PFSK-1 (cell line): Measurements from ENCODE around the gene TNS4.

ENCODE experiments used
- FOXP2 ChIP-seq: optimal IDR thresholded peaks from 2 replicates; pipeline ENCODE3; 2011; ENCODE audit warnings: borderline replicate concordance, control low read depth, inconsistent platforms; ENCODE audit not compliant: insufficient read depth; ENCODE audit errors: extremely low read length, extremely low read depth
- POLR2AphosphoS5 ChIP-seq: IDR thresholded peaks from 2 replicates; pipeline ENCODE4 v1.6.1; 2012; ENCODE audit warnings: low read depth, mild to moderate bottlenecking, control low read depth, low read length, moderate library complexity
- REST ChIP-seq, 2 experiments: IDR thresholded peaks; 2 replicates each; pipeline versions ENCODE4 v1.6.1 to v1.8.0; 2011 to 2012; ENCODE audit warnings: low read depth in 2 of 2, low read length in 2 of 2, control low read depth in 1 of 2, inconsistent platforms in 1 of 2, mild to moderate bottlenecking in 1 of 2, moderate library complexity in 1 of 2; ENCODE audit not compliant: insufficient read depth in 1 of 2
- SIN3A ChIP-seq: IDR thresholded peaks from 2 replicates; pipeline ENCODE4 v1.6.1; 2012; ENCODE audit warnings: mild to moderate bottlenecking, low read length, moderate library complexity, borderline replicate concordance; ENCODE audit not compliant: insufficient read depth
- TAF1 ChIP-seq: IDR thresholded peaks from 2 replicates; pipeline ENCODE4 v1.6.1; 2012; ENCODE audit warnings: low read length, control low read depth, borderline replicate concordance; ENCODE audit not compliant: insufficient read depth

Gene TNS4

GRCh38 chr17:40496170-40496569, 5.3 kb downstream of the TNS4 start:
- TF ChIP-seq FOXP2 (no peak), POLR2AphosphoS5 (no peak), TAF1 (no peak), REST (IDR thresholded peaks at IDR 0.05; ENCODE audit: insufficient read depth in 1 of 2, low read depth in 2 of 2, low read length in 2 of 2) (no peak), SIN3A (no peak)

GRCh38 chr17:40495140-40495539, 6.3 kb downstream of the TNS4 start:
- TF ChIP-seq TAF1 (no peak), FOXP2 (no peak), SIN3A (no peak), POLR2AphosphoS5 (no peak), REST (IDR thresholded peaks at IDR 0.05; ENCODE audit: insufficient read depth in 1 of 2, low read depth in 2 of 2, low read length in 2 of 2) (no peak)

GRCh38 chr17:40493697-40494096, 7.7 kb downstream of the TNS4 start:
- TF ChIP-seq TAF1 (no peak), FOXP2 (no peak), REST (IDR thresholded peaks at IDR 0.05; ENCODE audit: insufficient read depth in 1 of 2, low read depth in 2 of 2, low read length in 2 of 2) (no peak), POLR2AphosphoS5 (no peak), SIN3A (no peak)

- TF ChIP-seq FOXP2 = no peak
- TF ChIP-seq REST (IDR thresholded peaks at IDR 0.05; ENCODE audit: insufficient read depth in 1 of 2, low read depth in 2 of 2, low read length in 2 of 2) = no peak
These were observed 9.9 kb downstream of the TNS4 start for GRCh38 chr17:40491486-40491885.

- no peak for TF ChIP-seq POLR2AphosphoS5
- no peak for TF ChIP-seq FOXP2
- no peak for TF ChIP-seq REST (IDR thresholded peaks at IDR 0.05; ENCODE audit: insufficient read depth in 1 of 2, low read depth in 2 of 2, low read length in 2 of 2)
- no peak for TF ChIP-seq TAF1
- TF ChIP-seq SIN3A = no peak
These were observed 10.4 kb downstream of the TNS4 start for GRCh38 chr17:40490982-40491381.
